ENCODE measurements around the gene PADI1.

Gene PADI1

GRCh38 chr1:17212487-17213121 is 7.7 kb downstream of the PADI1 start (continued):
- TF ChIP-seq ZNF174 (tag by site-specific recombination; IDR thresholded peaks at IDR 0.05): no peak
- peak; percentile 49; the same call in 1 of the 2 replicates for TF ChIP-seq ZSCAN4 (tag by site-specific recombination; IDR thresholded peaks at IDR 0.05)
- no peak for TF ChIP-seq ZNF16 (tag by site-specific recombination; IDR thresholded peaks at IDR 0.05; ENCODE audit: low read depth)
- peak; percentile 51 for TF ChIP-seq FEZF1 (tag by site-specific recombination; IDR thresholded peaks at IDR 0.05)
- TF ChIP-seq WT1 (tag by site-specific recombination; IDR thresholded peaks at IDR 0.05): peak; percentile 86
- peak; percentile 91 for TF ChIP-seq ZFHX2 (tag by site-specific recombination; conservative IDR thresholded peaks at IDR 0.05)
- peak; percentile 82 for TF ChIP-seq ZNF398 (tag by site-specific recombination; IDR thresholded peaks at IDR 0.05)
- TF ChIP-seq ZNF2 (tag by site-specific recombination; IDR thresholded peaks at IDR 0.05): peak; percentile 56; the same call in 1 of the 2 replicates
- no peak for TF ChIP-seq ZNF548 (tag by site-specific recombination; IDR thresholded peaks at IDR 0.05)
- TF ChIP-seq ZNF560 (tag by site-specific recombination; IDR thresholded peaks at IDR 0.05; ENCODE audit: borderline replicate concordance): no peak
- no peak for TF ChIP-seq ZNF280C (tag by site-specific recombination; IDR thresholded peaks at IDR 0.05)
- TF ChIP-seq AEBP2 (tag by site-specific recombination; IDR thresholded peaks at IDR 0.05; ENCODE audit: borderline replicate concordance): no peak
- TF ChIP-seq ZNF747 (tag by site-specific recombination; IDR thresholded peaks at IDR 0.05): no peak
- TF ChIP-seq ATF2 (tag by site-specific recombination; IDR thresholded peaks at IDR 0.05; ENCODE audit: low read depth): no peak
- TF ChIP-seq ZBTB26 (tag by site-specific recombination; optimal IDR thresholded peaks at IDR 0.05): no peak
- no peak for TF ChIP-seq ZNF280D (tag by site-specific recombination; IDR thresholded peaks at IDR 0.05)
- no peak for TF ChIP-seq ZNF585B (tag by site-specific recombination; IDR thresholded peaks at IDR 0.05)
- TF ChIP-seq ZNF148 (tag by site-specific recombination; IDR thresholded peaks at IDR 0.05; ENCODE audit: borderline replicate concordance): no peak
- no peak; the same call in 1 of the 2 replicates for TF ChIP-seq ZNF610 (tag by site-specific recombination; IDR thresholded peaks at IDR 0.05; ENCODE audit: borderline replicate concordance)
- TF ChIP-seq ZBTB44 (tag by site-specific recombination; IDR thresholded peaks at IDR 0.05): peak; percentile 96
- no peak for TF ChIP-seq ZNF169 (tag by site-specific recombination; IDR thresholded peaks at IDR 0.05)

All from HEK293 (cell line).